Kidney (tissue), 14 donors: ENCODE measurements around the gene STYXL1. TPM values are rescaled to one million over a fixed set of nuclear protein-coding genes. Genes with fewer than 3 reads are reported as not detected.
A peak's percentile ranks its signal among the peaks of the same experiment; 100 is the strongest.

Source experiments
- DNase-seq, 5 donors: peaks; one replicate each; pipeline ENCODE4 v3.0.0-alpha.2; 2013 to 2020
- FAIRE-seq: peaks from 2 replicates; lab custom pipeline; 2012; peaks lifted over from hg19 to GRCh38; lab: Jason Lieb, UNC
- H3K27ac ChIP-seq, 2 donors: one replicate each; pipeline ENCODE4 v1.7.0; 2013; ENCODE audit warnings: low read depth in 2 of 2, low read length in 2 of 2, inconsistent platforms in 1 of 2
- H3K27me3 ChIP-seq: one replicate; pipeline ENCODE4 v1.7.1; 2013; ENCODE audit warnings: low read length, inconsistent platforms; ENCODE audit not compliant: control insufficient read depth, insufficient read depth
- H3K36me3 ChIP-seq, 3 donors: one replicate each; pipeline versions ENCODE4 v1.7.0 to v1.7.1; 2013; ENCODE audit warnings: low read length in 3 of 3, control low read depth in 1 of 3, inconsistent platforms in 1 of 3; ENCODE audit not compliant: insufficient read depth in 3 of 3, control insufficient read depth in 2 of 3
- H3K4me1 ChIP-seq, 3 donors: one replicate each; pipeline versions ENCODE4 v1.7.0 to v1.7.1; 2013; ENCODE audit warnings: low read length in 3 of 3, inconsistent platforms in 1 of 3, low read depth in 1 of 3; ENCODE audit not compliant: control insufficient read depth in 2 of 3, insufficient read depth in 2 of 3
- H3K4me3 ChIP-seq, 3 donors: one replicate each; pipeline versions ENCODE4 v1.7.0 to v1.8.1; 2013; ENCODE audit warnings: low read length in 3 of 3, control low read depth in 1 of 3, inconsistent platforms in 1 of 3
- H3K9ac ChIP-seq, 3 donors: one replicate each; pipeline versions ENCODE4 v1.7.0 to v1.7.1; 2013; ENCODE audit warnings: low read length in 3 of 3, control low read depth in 1 of 3, inconsistent platforms in 1 of 3
- H3K9me3 ChIP-seq, 3 donors: one replicate each; pipeline versions ENCODE4 v1.7.0 to v1.7.1; 2013; ENCODE audit warnings: low read length in 3 of 3, control low read depth in 1 of 3, inconsistent platforms in 1 of 3; ENCODE audit not compliant: control insufficient read depth in 2 of 3, insufficient read depth in 1 of 3
- CTCF ChIP-seq: IDR thresholded peaks from 3 replicates; pipeline ENCODE4 v1.5.1; 2012; ENCODE audit warnings: mild to moderate bottlenecking, moderate library complexity, borderline replicate concordance; ENCODE audit not compliant: insufficient read depth; ENCODE audit errors: extremely low read depth
- intact Hi-C: fragments of 100-400 bp; cut with DNase I; formaldehyde crosslinking; loops from one replicate; pipeline ENCODE4 v1.11.1; 2022
- polyA plus RNA-seq: library from polyadenylated mRNA; stranded (reverse); fragments of 350-450 nt; fragmentation: Illumina TruSeq; extraction: RNeasy Lipid Tissue Mini Kit (QIAGEN cat#74804); gene quantifications from one replicate; pipeline ENCODE4 v1.2.3, GENCODE V29; 2014; ENCODE audit warnings: low read depth, low replicate concordance; ENCODE audit not compliant: insufficient read depth
- total RNA-seq: library from RNA; stranded (reverse); fragmentation: NEBNext Ultra II Directional; extraction: Animal tissue kit (Norgen Biotek cat#: 25700); gene quantifications from one replicate; pipeline ENCODE4 v1.2.1, GENCODE V29; 2021
- donor health status: control.
- donor health status: control.
- donor health status: control.
- donor health status: control.
- donor health status: control.
- donor health status: DM: yes; HTN: yes; CAD: no.
- donor health status: Normal renal cell carcinoma (clear cell type).

The STYXL1 gene
- total and polyA plus RNA-seq, 2 donors from 2014 or later: 29.9 to 55.5 TPM

- H3K27me3 ChIP-seq: no peaks in the 10 kb centered on the region
Measured at GRCh38 chr7:75965617-75966016, 82.2 kb downstream of the STYXL1 start.

GRCh38 chr7:75963381-75963995 is 84.3 kb downstream of the STYXL1 start:
- intact Hi-C loops: no loop called here
- Histone ChIP-seq H3K27ac (peak overlapping the region; percentile 56 to 78), H3K9ac (no peak overlapping the region), H3K4me3 (no peak overlapping the region), H3K4me1 (peaks cover 0 to 47% (median 35%) of the 10 kb centered on the region in 3 donors), H3K27me3 (no peaks in the 10 kb centered on the region), H3K9me3 (no peaks in the 10 kb centered on the region), H3K36me3 (no peaks in the 10 kb centered on the region)
- peak; percentile 62 to 76 (median 74) for DNase-seq
- TF ChIP-seq CTCF: no peak
- no peak for FAIRE-seq

More at GRCh38 chr7:75965617-75966016, 82.2 kb downstream of the STYXL1 start:
- DNase-seq (peak in 1 of 5 donors; percentile 46), FAIRE-seq (no peak)
- intact Hi-C loops: no loop called here
- H3K4me1 ChIP-seq: peaks cover 0 to 54% (median 45%) of the 10 kb centered on the region in 3 donors
- peak overlapping the region in 1 of 3 donors; percentile 48 for H3K9ac ChIP-seq
- TF ChIP-seq CTCF: no peak
- no peak overlapping the region for H3K4me3 ChIP-seq
- no peaks in the 10 kb centered on the region for H3K9me3 ChIP-seq
- peak overlapping the region; percentile 87 for H3K27ac ChIP-seq
- no peaks in the 10 kb centered on the region for H3K36me3 ChIP-seq

GRCh38 chr7:75962607-75963380 is 85.0 kb downstream of the STYXL1 start:
- no peak for TF ChIP-seq CTCF
- H3K9ac ChIP-seq: peak overlapping the region in 1 of 3 donors; percentile 48
- intact Hi-C loops: no loop called here
- peak in 3 of 5 donors; percentile 37 to 81 (median 50) for DNase-seq
- H3K9me3 ChIP-seq: no peaks in the 10 kb centered on the region
- H3K4me3 ChIP-seq: no peak overlapping the region
- peaks cover 0 to 3% (median 2%) of the 10 kb centered on the region in 3 donors for H3K36me3 ChIP-seq
- peaks cover 0 to 42% (median 30%) of the 10 kb centered on the region in 3 donors for H3K4me1 ChIP-seq
- no peaks in the 10 kb centered on the region for H3K27me3 ChIP-seq
- H3K27ac ChIP-seq: peak overlapping the region; percentile 56 to 78
- no peak for FAIRE-seq
